ENCODE results near the gene BTG2.
"Not testable (repeated sequence)": the region's sequence is repeated elsewhere in the genome, so short reads cannot be mapped to it uniquely, and the experiment has no call there.

The BTG2 gene
- total RNA-seq: 1,063 to 1,613 (median 1,348) reads per million in 4 donors

GRCh38 chr1:203304919-203305808 lies at the start of gene BTG2:
Gene BTG2 (plus strand): TSS chr1:203305519. CDS start chr1:203305607, 88 bp downstream.
- peak; percentile 89 to 94 (median 90) for DNase-seq

GRCh38 chr1:203256636-203257035 lies 48.7 kb upstream of the BTG2 start:
- not testable (repeated sequence) for DNase-seq

GRCh38 chr1:203263496-203263895 lies 41.8 kb upstream of the BTG2 start:
- DNase-seq: no peak

- no peak for DNase-seq
Observed at GRCh38 chr1:203264052-203264501, 41.2 kb upstream of the BTG2 start.

- no peak for DNase-seq
Observed at GRCh38 chr1:203265541-203265940, 39.8 kb upstream of the BTG2 start.

GRCh38 chr1:203266140-203266539 lies 39.2 kb upstream of the BTG2 start:
- DNase-seq: not testable (repeated sequence)

- DNase-seq: peak; percentile 54 to 84 (median 76)
Observed at GRCh38 chr1:203267347-203267846, 37.9 kb upstream of the BTG2 start.

GRCh38 chr1:203267912-203268311 lies 37.4 kb upstream of the BTG2 start:
- DNase-seq: no peak

GRCh38 chr1:203268901-203269653 lies 36.2 kb upstream of the BTG2 start:
- peak in 4 of 5 donors; percentile 32 to 78 (median 44) for DNase-seq

- DNase-seq: no peak
Observed at GRCh38 chr1:203269654-203270020, 35.7 kb upstream of the BTG2 start.

GRCh38 chr1:203270448-203270847 lies 34.9 kb upstream of the BTG2 start:
- no peak for DNase-seq

GRCh38 chr1:203271018-203271743 lies 34.1 kb upstream of the BTG2 start:
- DNase-seq: peak; percentile 49 to 78 (median 69)

- no peak for DNase-seq
Observed at GRCh38 chr1:203271962-203272632, 33.2 kb upstream of the BTG2 start.

- no peak for DNase-seq
Observed at GRCh38 chr1:203272633-203273205, 32.6 kb upstream of the BTG2 start.

GRCh38 chr1:203273206-203273868 lies 32.0 kb upstream of the BTG2 start:
- DNase-seq: peak; percentile 78 to 89 (median 87)

GRCh38 chr1:203273869-203274602 lies 31.3 kb upstream of the BTG2 start:
- DNase-seq: no peak

GRCh38 chr1:203274603-203275381 lies 30.5 kb upstream of the BTG2 start:
- DNase-seq: no peak

GRCh38 chr1:203275656-203276272 lies 29.6 kb upstream of the BTG2 start:
- no peak for DNase-seq

- no peak for DNase-seq
Observed at GRCh38 chr1:203276408-203276807, 28.9 kb upstream of the BTG2 start.
